ENCODE results near the gene FYN. TPM values are rescaled to one million over a fixed set of nuclear protein-coding genes. Genes with fewer than 3 reads are reported as not detected.

The FYN gene
- polyA plus RNA-seq, 3 donors: 88.4 to 149 (median 114) TPM

- no peaks in the 10 kb centered on the region for H3K4me1 ChIP-seq (ENCODE audit: control insufficient read depth in 1 of 2, insufficient read depth in 2 of 2, low read length in 2 of 2)
- no peak overlapping the region for H3K27ac Mint-ChIP-seq
- WGBS (ENCODE audit: insufficient coverage): 75% methylated on average over 2 of the region's 3 CpGs
Measured at GRCh38 chr6:111885373-111886027, 12.2 kb upstream of the FYN start.

GRCh38 chr6:111884068-111884467 lies 10.8 kb upstream of the FYN start:
- Histone ChIP-seq H3K79me2 (ENCODE audit: insufficient read depth, low read length) (no peaks in the 10 kb centered on the region), H3K27me3 (ENCODE audit: control insufficient read depth in 2 of 2, insufficient read depth in 2 of 2, low read length in 2 of 2) (no peaks in the 10 kb centered on the region), H3K36me3 (replicated peaks in 1 of 2; ENCODE audit: control insufficient read depth in 1 of 2, insufficient read depth in 2 of 2, low read length in 2 of 2) (no peaks in the 10 kb centered on the region), H3K27ac (ENCODE audit: low read depth in 1 of 2, low read length in 2 of 2) (no peak overlapping the region), H3K9me3 (replicated peaks in 1 of 2; ENCODE audit: control insufficient read depth in 1 of 2, insufficient read depth in 1 of 2, low read length in 2 of 2) (no peaks in the 10 kb centered on the region), H3K9ac (ENCODE audit: insufficient read depth, low read length, poor library complexity, severe bottlenecking) (no peak overlapping the region), H4K20me1 (ENCODE audit: insufficient read depth, low read length) (no peaks in the 10 kb centered on the region), H3K4me1 (ENCODE audit: control insufficient read depth in 1 of 2, insufficient read depth in 2 of 2, low read length in 2 of 2) (no peaks in the 10 kb centered on the region), H2AFZ (ENCODE audit: insufficient read depth, low read depth, low read length, poor library complexity, severe bottlenecking) (no peak overlapping the region), H3K4me3 (replicated peaks in 1 of 3; ENCODE audit: low read depth in 2 of 3, low read length in 3 of 3) (no peak overlapping the region), H3K4me2 (replicated peaks; ENCODE audit: extremely low read depth, low read length, poor library complexity, severe bottlenecking) (no peak overlapping the region)
- intact Hi-C loops (cut with micrococcal nuclease): no loop called here
- WGBS (ENCODE audit: insufficient coverage): no CpG with 5 or more reads among the region's 2 CpGs
- Mint-ChIP-seq H3K27me3 (ENCODE audit: low read depth in 3 of 3) (peaks cover 0 to 3% (median 2%) of the 10 kb centered on the region in 3 donors), H3K9me3 (peaks cover 2 to 10% (median 8%) of the 10 kb centered on the region in 7 donors), H3K36me3 (no peaks in the 10 kb centered on the region), H3K4me3 (no peak overlapping the region), H3K4me1 (no peaks in the 10 kb centered on the region), H3K27ac (no peak overlapping the region)
- DNase-seq: no peak
- TF ChIP-seq CTCF (IDR thresholded peaks at IDR 0.05): no peak

More at GRCh38 chr6:111885373-111886027, 12.2 kb upstream of the FYN start:
- H3K79me2 ChIP-seq (ENCODE audit: insufficient read depth, low read length): no peaks in the 10 kb centered on the region
- H4K20me1 ChIP-seq (ENCODE audit: insufficient read depth, low read length): no peaks in the 10 kb centered on the region
- intact Hi-C loops (cut with micrococcal nuclease): loop anchor here in 1 of 2 donors (5.0 kb wide), 1 partner anchor 37 kb away; no protein-coding TSS in a partner anchor
- H3K4me1 Mint-ChIP-seq: no peaks in the 10 kb centered on the region
- H3K27me3 ChIP-seq (ENCODE audit: control insufficient read depth in 2 of 2, insufficient read depth in 2 of 2, low read length in 2 of 2): peaks cover 0 to 4% of the 10 kb centered on the region in 2 donors
- no peak overlapping the region for H3K27ac ChIP-seq (ENCODE audit: low read depth in 1 of 2, low read length in 2 of 2)
- H3K4me3 Mint-ChIP-seq: no peak overlapping the region
- H2AFZ ChIP-seq (ENCODE audit: insufficient read depth, low read depth, low read length, poor library complexity, severe bottlenecking): no peak overlapping the region
- H3K27me3 Mint-ChIP-seq (ENCODE audit: low read depth in 3 of 3): peaks cover 2 to 5% (median 2%) of the 10 kb centered on the region in 3 donors
- H3K36me3 ChIP-seq (replicated peaks in 1 of 2; ENCODE audit: control insufficient read depth in 1 of 2, insufficient read depth in 2 of 2, low read length in 2 of 2): no peaks in the 10 kb centered on the region
- TF ChIP-seq CTCF (IDR thresholded peaks at IDR 0.05): no peak
- H3K9ac ChIP-seq (ENCODE audit: insufficient read depth, low read length, poor library complexity, severe bottlenecking): no peak overlapping the region
- DNase-seq: no peak
- no peaks in the 10 kb centered on the region for H3K9me3 ChIP-seq (replicated peaks in 1 of 2; ENCODE audit: control insufficient read depth in 1 of 2, insufficient read depth in 1 of 2, low read length in 2 of 2)
- no peak overlapping the region for H3K4me2 ChIP-seq (replicated peaks; ENCODE audit: extremely low read depth, low read length, poor library complexity, severe bottlenecking)
- H3K36me3 Mint-ChIP-seq: no peaks in the 10 kb centered on the region
- no peak overlapping the region for H3K4me3 ChIP-seq (replicated peaks in 1 of 3; ENCODE audit: low read depth in 2 of 3, low read length in 3 of 3)
- peaks cover 0 to 7% (median 5%) of the 10 kb centered on the region in 7 donors for H3K9me3 Mint-ChIP-seq

Data from CD14-positive monocyte (primary cell).